Measurements from ENCODE around the gene FERD3L.

FERD3L gene

DNA sequence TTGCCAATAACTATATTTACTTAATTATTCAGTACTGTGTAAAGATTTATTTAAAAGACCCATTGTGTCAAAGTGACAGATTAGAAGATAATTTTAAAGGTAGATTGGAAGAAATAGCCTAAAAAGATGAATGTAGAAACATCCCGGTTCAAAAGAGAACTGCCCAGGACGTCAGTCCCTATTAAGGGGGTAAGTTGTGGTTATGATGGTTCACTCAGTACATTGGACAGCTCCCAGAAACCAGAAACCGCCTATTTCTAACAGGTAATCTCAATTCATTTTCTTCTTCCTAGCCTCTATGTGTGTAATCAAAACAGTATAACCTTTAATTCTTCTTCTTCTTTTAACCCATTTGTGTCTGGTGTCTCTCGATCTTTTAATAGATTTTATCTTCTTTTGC lies 1.5 kb upstream of the FERD3L start:
- H3K36me3 ChIP-seq (ENCODE audit: control insufficient read depth in 4 of 4, insufficient read depth in 4 of 4, low read length in 3 of 4), result no peaks in the 10 kb centered on the region
- H3K27ac ChIP-seq (ENCODE audit: insufficient read depth in 1 of 2, low read depth in 1 of 2, low read length in 2 of 2, poor library complexity in 1 of 2, severe bottlenecking in 2 of 2), result no peak overlapping the region
- peaks cover 26 to 57% (median 45%) of the 10 kb centered on the region in 5 experiments for H3K27me3 ChIP-seq (replicated peaks in 2 of 5; ENCODE audit: control insufficient read depth in 4 of 5, insufficient read depth in 5 of 5, low read length in 4 of 5)
- CTCF ChIA-PET, result no interaction called here
- POLR2A ChIA-PET, result no interaction called here
- WGBS (ENCODE audit: insufficient coverage), result no CpG with 5 or more reads among the region's 4 CpGs
- peaks cover 0 to 6% (median 2%) of the 10 kb centered on the region in 5 experiments for H3K9me3 ChIP-seq (ENCODE audit: control extremely low read depth in 1 of 5, control insufficient read depth in 4 of 5, insufficient read depth in 2 of 5, low read depth in 1 of 5, low read length in 4 of 5)
- peak; percentile 38 to 80 (median 76) for DNase-seq
- peaks cover 0 to 18% (median 11%) of the 10 kb centered on the region in 4 experiments for H3K4me1 ChIP-seq (ENCODE audit: control extremely low read depth in 1 of 4, control insufficient read depth in 4 of 4, insufficient read depth in 4 of 4, low read length in 3 of 4)
- H3K4me3 ChIP-seq (ENCODE audit: control insufficient read depth in 1 of 7, extremely low read depth in 1 of 7, insufficient read depth in 4 of 7, low read depth in 2 of 7, low read length in 6 of 7), result no peak overlapping the region

DNA sequence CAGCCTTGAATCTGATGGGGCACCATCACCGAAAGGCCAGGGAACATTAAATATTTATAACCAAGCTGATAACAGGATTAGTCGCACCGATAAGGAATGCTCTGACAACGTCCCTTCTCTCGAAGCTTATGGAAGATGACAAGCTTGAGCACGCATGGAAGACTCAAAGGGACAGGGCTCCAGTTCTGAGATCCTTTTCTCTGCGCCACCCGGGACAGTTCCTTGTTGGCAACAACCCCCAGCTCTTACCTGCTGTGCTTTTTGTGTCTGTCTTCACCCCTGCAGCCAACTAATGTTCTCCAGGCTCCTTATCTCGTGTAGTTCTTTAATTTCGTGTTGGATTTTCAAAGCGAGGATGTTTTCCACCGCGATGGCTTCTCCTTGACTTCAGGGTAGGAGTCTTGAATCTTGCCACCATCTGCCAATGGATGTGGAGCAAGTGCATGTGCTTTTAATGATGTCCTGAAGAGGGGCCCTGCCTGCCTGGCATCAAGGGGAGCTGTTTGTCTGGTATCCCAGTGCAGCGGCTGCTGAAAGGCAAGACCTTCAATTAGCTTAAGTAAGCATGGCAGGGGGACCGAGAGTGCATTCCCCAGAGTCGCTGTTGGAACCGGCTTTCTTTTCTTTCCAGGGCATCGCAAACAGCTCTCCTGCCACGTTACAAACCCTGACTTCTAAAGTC lies 354 bp upstream of the FERD3L start:
- Histone ChIP-seq H3K4me1 (ENCODE audit: control extremely low read depth in 1 of 4, control insufficient read depth in 4 of 4, insufficient read depth in 4 of 4, low read length in 3 of 4) (peaks cover 0 to 18% (median 11%) of the 10 kb centered on the region in 4 experiments), H3K36me3 (ENCODE audit: control insufficient read depth in 4 of 4, insufficient read depth in 4 of 4, low read length in 3 of 4) (no peaks in the 10 kb centered on the region), H3K27me3 (replicated peaks in 2 of 5; ENCODE audit: control insufficient read depth in 4 of 5, insufficient read depth in 5 of 5, low read length in 4 of 5) (peaks cover 29 to 67% (median 45%) of the 10 kb centered on the region in 5 experiments), H3K9me3 (ENCODE audit: control extremely low read depth in 1 of 5, control insufficient read depth in 4 of 5, insufficient read depth in 2 of 5, low read depth in 1 of 5, low read length in 4 of 5) (peaks cover 0 to 6% (median 2%) of the 10 kb centered on the region in 5 experiments), H3K27ac (ENCODE audit: insufficient read depth in 1 of 2, low read depth in 1 of 2, low read length in 2 of 2, poor library complexity in 1 of 2, severe bottlenecking in 2 of 2) (no peak overlapping the region), H3K4me3 (ENCODE audit: control insufficient read depth in 1 of 7, extremely low read depth in 1 of 7, insufficient read depth in 4 of 7, low read depth in 2 of 7, low read length in 6 of 7) (peak overlapping the region in 1 of 7 experiments; percentile 65)
- WGBS (ENCODE audit: insufficient coverage), result 7% methylated on average over 13 of the region's 19 CpGs
- peak in 2 of 3 donors; percentile 9 to 18 for DNase-seq
- POLR2A ChIA-PET, result no interaction called here
- CTCF ChIA-PET, result no interaction called here

DNA sequence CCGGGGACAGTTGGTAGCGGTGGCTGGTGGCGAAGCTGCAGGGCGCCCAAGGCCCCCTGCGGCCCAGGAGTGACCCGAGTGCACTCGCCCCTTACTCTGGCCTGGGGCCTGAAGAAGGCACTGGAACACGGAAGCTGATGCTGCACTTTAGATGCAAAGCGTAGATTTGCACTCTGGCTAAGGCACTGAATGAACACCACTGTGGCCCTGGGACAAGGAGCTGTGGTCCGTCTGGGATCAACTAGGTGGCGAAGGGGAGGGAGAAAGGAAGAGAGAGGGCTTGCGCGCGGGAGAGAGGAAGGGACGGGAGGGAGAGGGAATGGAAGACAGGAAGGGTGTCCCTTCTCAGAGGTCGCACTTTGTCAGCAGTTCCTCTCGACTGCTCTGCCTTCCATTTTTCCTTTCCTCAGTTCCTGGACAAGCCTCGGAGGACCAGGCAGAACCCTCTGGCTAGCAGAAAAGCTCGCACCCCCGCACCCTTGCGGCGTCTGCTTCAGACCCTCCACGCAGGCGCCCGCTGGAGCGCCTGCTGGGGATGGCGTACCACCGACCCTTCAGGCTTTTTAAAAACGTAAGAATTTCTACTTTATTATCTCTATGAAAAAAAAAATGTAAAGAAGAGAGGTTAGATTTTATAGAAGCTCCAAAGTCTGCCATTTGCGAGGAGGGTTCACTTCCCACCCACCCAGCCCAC lies 1.2 kb downstream of the FERD3L start:
- POLR2A ChIA-PET, result no interaction called here
- CTCF ChIA-PET, result interaction anchor here (1.0 kb wide), 1 partner anchor 31 kb away, joined by 3 read pairs; no protein-coding TSS in a partner anchor
- 3% methylated on average over 17 of the region's 30 CpGs for WGBS (ENCODE audit: insufficient coverage)

DNA sequence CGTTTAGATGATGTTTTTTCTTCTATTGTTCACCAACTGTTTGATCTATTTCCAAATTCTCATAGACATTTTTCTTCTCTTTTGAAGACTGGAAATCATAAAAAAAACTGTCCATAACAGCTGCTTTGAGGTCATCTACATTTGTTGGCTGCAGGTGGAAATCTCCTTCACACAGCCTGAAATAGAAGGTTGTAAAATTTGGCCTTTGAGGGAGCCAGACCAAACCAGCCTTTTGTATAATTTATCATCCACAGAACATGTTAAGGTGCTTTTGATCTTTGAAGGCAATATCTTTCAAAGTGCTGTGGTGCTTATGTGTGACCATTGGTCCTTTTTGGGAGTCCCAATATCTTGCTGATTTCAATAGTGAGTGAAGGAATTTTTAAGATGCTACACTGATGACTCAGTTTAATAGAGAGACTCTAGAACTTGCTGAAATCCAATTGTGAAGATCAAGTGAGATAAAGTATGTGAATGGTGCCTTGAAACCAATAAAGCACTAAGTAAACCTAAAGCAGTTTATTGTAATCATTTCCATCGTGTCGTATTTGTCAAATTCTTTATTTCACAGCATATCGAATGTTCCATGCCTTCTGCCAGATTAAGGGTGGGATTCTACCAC lies 5.4 kb downstream of the FERD3L start:
- Histone ChIP-seq H3K4me1 (ENCODE audit: control extremely low read depth in 1 of 4, control insufficient read depth in 4 of 4, insufficient read depth in 4 of 4, low read length in 3 of 4) (peaks cover 0 to 14% (median 9%) of the 10 kb centered on the region in 4 experiments), H3K27me3 (replicated peaks in 2 of 5; ENCODE audit: control insufficient read depth in 4 of 5, insufficient read depth in 5 of 5, low read length in 4 of 5) (peaks cover 17 to 49% (median 29%) of the 10 kb centered on the region in 5 experiments), H3K4me3 (ENCODE audit: control insufficient read depth in 1 of 7, extremely low read depth in 1 of 7, insufficient read depth in 4 of 7, low read depth in 2 of 7, low read length in 6 of 7) (no peak overlapping the region), H3K36me3 (ENCODE audit: control insufficient read depth in 4 of 4, insufficient read depth in 4 of 4, low read length in 3 of 4) (no peaks in the 10 kb centered on the region), H3K9me3 (ENCODE audit: control extremely low read depth in 1 of 5, control insufficient read depth in 4 of 5, insufficient read depth in 2 of 5, low read depth in 1 of 5, low read length in 4 of 5) (no peaks in the 10 kb centered on the region), H3K27ac (ENCODE audit: insufficient read depth in 1 of 2, low read depth in 1 of 2, low read length in 2 of 2, poor library complexity in 1 of 2, severe bottlenecking in 2 of 2) (no peak overlapping the region)
- ChIA-PET POLR2A (no interaction called here), CTCF (interaction anchor here (1.2 to 1.4 kb wide), 2 partner anchors 18 to 20 kb away, joined by 5 to 6 read pairs; no protein-coding TSS in a partner anchor)
- WGBS (ENCODE audit: insufficient coverage), result 95% methylated on average over 4 of the region's 4 CpGs
- DNase-seq, result no peak

More for the DNA sequence above, 1.2 kb downstream of the FERD3L start:
- DNase-seq, result peak in 1 of 3 donors; percentile 19
- H3K27me3 ChIP-seq (replicated peaks in 2 of 5; ENCODE audit: control insufficient read depth in 4 of 5, insufficient read depth in 5 of 5, low read length in 4 of 5), result peaks cover 29 to 77% (median 48%) of the 10 kb centered on the region in 5 experiments
- H3K4me1 ChIP-seq (ENCODE audit: control extremely low read depth in 1 of 4, control insufficient read depth in 4 of 4, insufficient read depth in 4 of 4, low read length in 3 of 4), result peaks cover 0 to 18% (median 11%) of the 10 kb centered on the region in 4 experiments
- no peaks in the 10 kb centered on the region for H3K36me3 ChIP-seq (ENCODE audit: control insufficient read depth in 4 of 4, insufficient read depth in 4 of 4, low read length in 3 of 4)
- peaks cover 0 to 6% (median 2%) of the 10 kb centered on the region in 5 experiments for H3K9me3 ChIP-seq (ENCODE audit: control extremely low read depth in 1 of 5, control insufficient read depth in 4 of 5, insufficient read depth in 2 of 5, low read depth in 1 of 5, low read length in 4 of 5)
- peak overlapping the region in 5 of 7 experiments; percentile 42 to 66 (median 55) for H3K4me3 ChIP-seq (ENCODE audit: control insufficient read depth in 1 of 7, extremely low read depth in 1 of 7, insufficient read depth in 4 of 7, low read depth in 2 of 7, low read length in 6 of 7)
- H3K27ac ChIP-seq (ENCODE audit: insufficient read depth in 1 of 2, low read depth in 1 of 2, low read length in 2 of 2, poor library complexity in 1 of 2, severe bottlenecking in 2 of 2), result no peak overlapping the region

DNA sequence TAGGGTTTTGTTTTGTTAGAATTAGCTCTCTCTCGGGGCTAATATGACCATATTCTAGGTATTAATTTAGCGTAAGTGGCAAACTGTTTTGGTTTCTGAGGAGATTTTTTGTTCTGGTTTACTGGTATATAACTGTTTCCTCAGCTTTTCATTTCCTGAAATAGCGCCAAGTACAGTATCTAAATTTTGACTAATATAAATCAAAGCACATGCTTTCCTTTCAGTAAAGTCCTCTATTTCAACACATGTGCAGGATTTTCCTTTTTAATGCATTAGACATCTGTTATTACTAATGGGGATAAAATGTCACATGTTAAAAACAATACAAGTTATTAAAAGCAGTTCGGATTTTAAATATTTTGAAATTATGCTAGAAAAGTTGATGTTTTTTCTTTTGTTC lies 11.3 kb downstream of the FERD3L start:
- H3K36me3 ChIP-seq (ENCODE audit: control insufficient read depth in 4 of 4, insufficient read depth in 4 of 4, low read length in 3 of 4), result no peaks in the 10 kb centered on the region
- H3K4me3 ChIP-seq (ENCODE audit: control insufficient read depth in 1 of 7, extremely low read depth in 1 of 7, insufficient read depth in 4 of 7, low read depth in 2 of 7, low read length in 6 of 7), result no peak overlapping the region
- ChIA-PET POLR2A (no interaction called here), CTCF (no interaction called here)
- no peaks in the 10 kb centered on the region for H3K4me1 ChIP-seq (ENCODE audit: control extremely low read depth in 1 of 4, control insufficient read depth in 4 of 4, insufficient read depth in 4 of 4, low read length in 3 of 4)
- peaks cover 0 to 5% (median 0%) of the 10 kb centered on the region in 5 experiments for H3K27me3 ChIP-seq (replicated peaks in 2 of 5; ENCODE audit: control insufficient read depth in 4 of 5, insufficient read depth in 5 of 5, low read length in 4 of 5)
- DNase-seq, result no peak
- H3K27ac ChIP-seq (ENCODE audit: insufficient read depth in 1 of 2, low read depth in 1 of 2, low read length in 2 of 2, poor library complexity in 1 of 2, severe bottlenecking in 2 of 2), result no peak overlapping the region
- 40% methylated on average over 1 of the region's 4 CpGs for WGBS (ENCODE audit: insufficient coverage)
- no peaks in the 10 kb centered on the region for H3K9me3 ChIP-seq (ENCODE audit: control extremely low read depth in 1 of 5, control insufficient read depth in 4 of 5, insufficient read depth in 2 of 5, low read depth in 1 of 5, low read length in 4 of 5)

DNA sequence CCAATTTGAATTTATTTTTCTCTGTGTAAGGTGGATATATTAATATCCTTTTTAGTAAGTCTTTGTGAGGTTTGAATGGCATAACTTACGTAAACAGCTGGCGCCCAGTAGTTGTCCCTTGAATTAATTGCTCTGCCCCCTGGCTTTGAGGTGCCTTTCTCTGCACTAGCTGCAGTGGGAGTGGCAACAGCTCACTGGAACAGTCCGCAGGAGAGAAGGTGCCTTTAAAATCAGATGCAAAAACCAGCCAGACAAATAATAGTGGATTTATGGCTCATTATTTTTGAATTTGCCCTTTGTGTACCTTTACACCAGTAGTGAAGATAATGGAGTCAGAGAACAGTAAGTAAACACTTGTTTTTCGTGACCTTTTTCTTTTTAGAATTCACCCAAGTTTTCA lies 11.8 kb downstream of the FERD3L start:
- CTCF ChIA-PET, result no interaction called here
- peaks cover 0 to 5% (median 0%) of the 10 kb centered on the region in 5 experiments for H3K27me3 ChIP-seq (replicated peaks in 2 of 5; ENCODE audit: control insufficient read depth in 4 of 5, insufficient read depth in 5 of 5, low read length in 4 of 5)
- DNase-seq, result no peak
- H3K4me1 ChIP-seq (ENCODE audit: control extremely low read depth in 1 of 4, control insufficient read depth in 4 of 4, insufficient read depth in 4 of 4, low read length in 3 of 4), result no peaks in the 10 kb centered on the region
- POLR2A ChIA-PET, result no interaction called here
- no peaks in the 10 kb centered on the region for H3K9me3 ChIP-seq (ENCODE audit: control extremely low read depth in 1 of 5, control insufficient read depth in 4 of 5, insufficient read depth in 2 of 5, low read depth in 1 of 5, low read length in 4 of 5)
- WGBS (ENCODE audit: insufficient coverage), result 90% methylated on average over 2 of the region's 4 CpGs
- H3K27ac ChIP-seq (ENCODE audit: insufficient read depth in 1 of 2, low read depth in 1 of 2, low read length in 2 of 2, poor library complexity in 1 of 2, severe bottlenecking in 2 of 2), result no peak overlapping the region
- H3K36me3 ChIP-seq (ENCODE audit: control insufficient read depth in 4 of 4, insufficient read depth in 4 of 4, low read length in 3 of 4), result no peaks in the 10 kb centered on the region
- H3K4me3 ChIP-seq (ENCODE audit: control insufficient read depth in 1 of 7, extremely low read depth in 1 of 7, insufficient read depth in 4 of 7, low read depth in 2 of 7, low read length in 6 of 7), result no peak overlapping the region

DNA sequence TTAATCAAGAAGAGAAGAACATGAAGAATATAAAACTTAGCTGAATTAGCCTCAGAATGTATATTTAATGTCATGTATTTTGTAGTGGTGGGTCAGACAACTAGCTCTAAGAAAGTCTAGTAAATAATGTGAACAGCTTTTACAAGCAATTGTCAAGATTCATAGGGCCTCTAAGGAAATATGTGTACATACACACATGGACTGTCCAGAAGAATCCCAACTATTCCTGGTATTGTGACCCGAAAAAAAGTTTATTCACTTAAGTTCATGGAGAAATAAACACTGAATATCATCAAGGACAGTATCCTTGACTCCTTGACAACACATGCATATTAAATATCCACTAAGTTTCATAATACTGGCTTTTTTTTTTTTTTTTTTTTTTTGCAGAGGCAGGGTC lies 16.4 kb downstream of the FERD3L start:
- Histone ChIP-seq H3K27me3 (replicated peaks in 2 of 5; ENCODE audit: control insufficient read depth in 4 of 5, insufficient read depth in 5 of 5, low read length in 4 of 5) (peaks cover 0 to 4% (median 2%) of the 10 kb centered on the region in 5 experiments), H3K4me3 (ENCODE audit: control insufficient read depth in 1 of 7, extremely low read depth in 1 of 7, insufficient read depth in 4 of 7, low read depth in 2 of 7, low read length in 6 of 7) (no peak overlapping the region), H3K27ac (ENCODE audit: insufficient read depth in 1 of 2, low read depth in 1 of 2, low read length in 2 of 2, poor library complexity in 1 of 2, severe bottlenecking in 2 of 2) (no peak overlapping the region), H3K9me3 (ENCODE audit: control extremely low read depth in 1 of 5, control insufficient read depth in 4 of 5, insufficient read depth in 2 of 5, low read depth in 1 of 5, low read length in 4 of 5) (no peaks in the 10 kb centered on the region), H3K4me1 (ENCODE audit: control extremely low read depth in 1 of 4, control insufficient read depth in 4 of 4, insufficient read depth in 4 of 4, low read length in 3 of 4) (no peaks in the 10 kb centered on the region), H3K36me3 (ENCODE audit: control insufficient read depth in 4 of 4, insufficient read depth in 4 of 4, low read length in 3 of 4) (no peaks in the 10 kb centered on the region)
- no peak for DNase-seq
- WGBS (ENCODE audit: insufficient coverage), result no CpG with 5 or more reads among the region's 1 CpG
- ChIA-PET CTCF (no interaction called here), POLR2A (no interaction called here)

Measured in common myeloid progenitor, CD34-positive (primary cell).